Sigmoid colon (tissue), 7 donors: Measurements from ENCODE around the gene ZNF268. TPM values are rescaled to one million over a fixed set of nuclear protein-coding genes. Genes with fewer than 3 reads are reported as not detected.

Experiments used
- DNase-seq: peaks from one replicate; pipeline ENCODE4 v3.0.0-alpha.2; 2019
- H3K27ac ChIP-seq, 4 donors: fragments of 200-600 bp; sonication (generic); one replicate each; pipeline ENCODE4 v1.5.1; 2016 to 2019; ENCODE audit warnings: mild to moderate bottlenecking in 1 of 4
- H3K27me3 ChIP-seq, 3 donors: fragments of 200-600 bp; sonication (generic); one replicate each; pipeline ENCODE4 v1.5.1; 2019; ENCODE audit warnings: mild to moderate bottlenecking in 1 of 3
- H3K36me3 ChIP-seq, 4 donors: fragments of 200-600 bp; sonication (generic); one replicate each; pipeline ENCODE4 v1.5.1; 2016 to 2019
- H3K4me1 ChIP-seq, 4 donors: fragments of 200-600 bp; sonication (generic); one replicate each; pipeline ENCODE4 v1.5.1; 2017 to 2019
- H3K4me3 ChIP-seq, 4 donors: fragments of 200-600 bp; sonication (generic); one replicate each; pipeline ENCODE4 v1.5.1; 2017 to 2019; ENCODE audit warnings: mild to moderate bottlenecking in 2 of 4, moderate library complexity in 1 of 4
- H3K9me3 ChIP-seq, 4 donors: fragments of 200-600 bp in 3 of 4; sonication (generic) in 3 of 4; one replicate each; pipeline versions ENCODE4 v1.5.1 to v1.6.1; 2013 to 2019
- EP300 ChIP-seq, 4 donors: sonication (generic); formaldehyde crosslinking; IDR thresholded peaks; one replicate each; pipeline ENCODE4 v1.6.1; 2017; ENCODE audit warnings: antibody characterized with exemption in 4 of 4
- POLR2A ChIP-seq, 2 donors: fragments of 450-650 bp; IDR thresholded peaks; one replicate each; pipeline ENCODE4 v1.6.1; 2016; ENCODE audit warnings: antibody characterized with exemption in 2 of 2, mild to moderate bottlenecking in 2 of 2, moderate library complexity in 2 of 2
- POLR2AphosphoS5 ChIP-seq, 4 donors: sonication (generic); formaldehyde crosslinking; IDR thresholded peaks; one replicate each; pipeline ENCODE4 v1.6.1; 2017; ENCODE audit warnings: antibody characterized with exemption in 4 of 4
- WGBS, 2 donors: extraction: QIAGEN DNeasy Blood & Tissue Kit; methylation state at CpG; one replicate each; pipeline ENCODE4 v1.1.7; 2013; 5-methylcytosine and 5-hydroxymethylcytosine counted together
- intact Hi-C: fragments of 100-400 bp; cut with DNase I; formaldehyde crosslinking; loops from one replicate; pipeline ENCODE4 v1.15.1; 2023
- polyA plus RNA-seq, 3 donors: library from polyadenylated mRNA; stranded (reverse); fragments of 200-250 nt; gene quantifications; one replicate each; pipeline ENCODE4 v1.2.3, GENCODE V29; 2013
- total RNA-seq, 4 donors: library from RNA; depleted of rRNA; stranded (reverse); fragments of >200 nt; gene quantifications; one replicate each; pipeline ENCODE4 v1.1.0, GENCODE V29; 2016
- TF ChIP-seq, protein P1 (sequence below), 4 experiments: fragments of 450-650 bp in 3 of 4; fragments of 200-600 bp in 1 of 4; IDR thresholded peaks; one replicate each; pipeline ENCODE4 v1.5.1; 2016 to 2019; ENCODE audit warnings: antibody characterized with exemption in 4 of 4, mild to moderate bottlenecking in 3 of 4, moderate library complexity in 2 of 4
- donor health status: healthy with polysubstance abuse.
- donor health status: Bipolar disorder and iron deficiency.
- donor health status: healthy.

Gene ZNF268
- total and polyA plus RNA-seq, 7 donors: 2.8 to 21.9 (median 12.8) TPM

DNA sequence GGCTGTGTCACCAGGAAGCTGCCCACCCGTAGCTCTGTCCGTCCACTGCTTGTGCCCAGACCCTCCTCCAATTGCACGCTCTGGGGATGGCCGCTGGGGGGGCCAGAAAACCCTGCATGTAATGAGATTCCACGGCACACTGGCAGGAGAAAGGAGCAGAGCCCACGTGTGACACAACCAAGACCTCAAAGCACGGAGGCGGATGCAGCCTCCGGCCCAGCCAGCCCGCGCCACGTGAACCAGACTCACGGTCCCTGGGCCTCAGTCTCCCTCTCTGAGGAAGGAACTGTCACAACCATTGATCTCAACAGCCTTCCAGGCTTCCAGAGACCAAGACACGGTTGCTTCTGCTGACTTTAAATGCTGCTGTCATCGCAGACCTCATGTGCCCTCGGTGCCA lies 39.9 kb downstream of the ZNF268 start:
- Histone ChIP-seq H3K27me3 (no peaks in the 10 kb centered on the region), H3K4me1 (no peaks in the 10 kb centered on the region), H3K27ac (no peak overlapping the region), H3K9me3 (peaks cover 0 to 45% (median 9%) of the 10 kb centered on the region in 4 donors), H3K36me3 (no peaks in the 10 kb centered on the region), H3K4me3 (no peak overlapping the region)
- intact Hi-C loops: no loop called here
- DNase-seq: no peak
- 86 to 87% methylated on average over 16 of the region's 16 CpGs for WGBS, 2 donors
- TF ChIP-seq EP300 (IDR thresholded peaks at IDR 0.05) (no peak), POLR2AphosphoS5 (IDR thresholded peaks at IDR 0.05) (no peak), POLR2A (IDR thresholded peaks at IDR 0.05) (no peak)
- TF ChIP-seq, protein P1, sequence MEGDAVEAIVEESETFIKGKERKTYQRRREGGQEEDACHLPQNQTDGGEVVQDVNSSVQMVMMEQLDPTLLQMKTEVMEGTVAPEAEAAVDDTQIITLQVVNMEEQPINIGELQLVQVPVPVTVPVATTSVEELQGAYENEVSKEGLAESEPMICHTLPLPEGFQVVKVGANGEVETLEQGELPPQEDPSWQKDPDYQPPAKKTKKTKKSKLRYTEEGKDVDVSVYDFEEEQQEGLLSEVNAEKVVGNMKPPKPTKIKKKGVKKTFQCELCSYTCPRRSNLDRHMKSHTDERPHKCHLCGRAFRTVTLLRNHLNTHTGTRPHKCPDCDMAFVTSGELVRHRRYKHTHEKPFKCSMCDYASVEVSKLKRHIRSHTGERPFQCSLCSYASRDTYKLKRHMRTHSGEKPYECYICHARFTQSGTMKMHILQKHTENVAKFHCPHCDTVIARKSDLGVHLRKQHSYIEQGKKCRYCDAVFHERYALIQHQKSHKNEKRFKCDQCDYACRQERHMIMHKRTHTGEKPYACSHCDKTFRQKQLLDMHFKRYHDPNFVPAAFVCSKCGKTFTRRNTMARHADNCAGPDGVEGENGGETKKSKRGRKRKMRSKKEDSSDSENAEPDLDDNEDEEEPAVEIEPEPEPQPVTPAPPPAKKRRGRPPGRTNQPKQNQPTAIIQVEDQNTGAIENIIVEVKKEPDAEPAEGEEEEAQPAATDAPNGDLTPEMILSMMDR (IDR thresholded peaks at IDR 0.05): no peak

GRCh38 chr12:133222211-133222610 lies 40.9 kb downstream of the ZNF268 start:
- TF ChIP-seq POLR2AphosphoS5 (IDR thresholded peaks at IDR 0.05): no peak
- no peak for TF ChIP-seq POLR2A (IDR thresholded peaks at IDR 0.05)
- TF ChIP-seq, protein P1 (IDR thresholded peaks at IDR 0.05): no peak
- TF ChIP-seq EP300 (IDR thresholded peaks at IDR 0.05): no peak
- H3K27me3 ChIP-seq: no peaks in the 10 kb centered on the region
- no peaks in the 10 kb centered on the region for H3K4me1 ChIP-seq
- no peaks in the 10 kb centered on the region for H3K36me3 ChIP-seq
- intact Hi-C loops: no loop called here
- H3K9me3 ChIP-seq: peaks cover 0 to 36% (median 7%) of the 10 kb centered on the region in 4 donors
- no peak overlapping the region for H3K4me3 ChIP-seq
- no peak for DNase-seq
- no peak overlapping the region for H3K27ac ChIP-seq
- WGBS, 2 donors: 88 to 89% methylated on average over 10 of the region's 10 CpGs

- no peaks in the 10 kb centered on the region for H3K27me3 ChIP-seq
- H3K4me1 ChIP-seq: no peaks in the 10 kb centered on the region
- no peak for TF ChIP-seq POLR2A (IDR thresholded peaks at IDR 0.05)
- no peak overlapping the region for H3K4me3 ChIP-seq
- WGBS, 2 donors: 88 to 89% methylated on average over 4 of the region's 4 CpGs
- no peak overlapping the region for H3K27ac ChIP-seq
- H3K36me3 ChIP-seq: no peaks in the 10 kb centered on the region
- H3K9me3 ChIP-seq: peaks cover 0 to 14% (median 0%) of the 10 kb centered on the region in 4 donors
- intact Hi-C loops: no loop called here
- DNase-seq: no peak
Observed at GRCh38 chr12:133225527-133225926, 44.2 kb downstream of the ZNF268 start.

DNA sequence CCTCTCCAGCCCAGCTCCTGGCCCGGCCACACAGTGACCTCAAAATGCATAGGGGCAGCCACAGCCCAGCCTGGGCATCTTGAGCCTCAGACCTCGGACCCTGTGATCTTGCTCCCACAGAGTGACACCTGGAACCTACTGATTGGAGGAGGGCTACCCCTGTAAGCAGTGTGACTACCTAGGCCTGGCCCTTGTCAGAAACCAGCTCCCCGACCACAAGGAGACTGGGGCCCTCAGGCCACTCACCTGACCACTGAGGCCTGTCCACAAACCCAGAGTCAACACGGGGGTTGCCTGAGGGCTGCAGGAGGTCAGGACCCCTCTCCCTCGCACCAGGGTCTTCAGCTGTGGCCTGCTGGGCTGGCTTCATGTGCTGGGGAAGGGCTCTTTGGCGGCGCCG lies 45.4 kb downstream of the ZNF268 start:
- Histone ChIP-seq H3K36me3 (no peaks in the 10 kb centered on the region), H3K4me1 (no peaks in the 10 kb centered on the region), H3K9me3 (peaks cover 0 to 10% (median 0%) of the 10 kb centered on the region in 4 donors), H3K4me3 (no peak overlapping the region), H3K27ac (no peak overlapping the region), H3K27me3 (no peaks in the 10 kb centered on the region)
- no peak for DNase-seq
- intact Hi-C loops: no loop called here
- TF ChIP-seq, protein P1 (IDR thresholded peaks at IDR 0.05): no peak
- TF ChIP-seq POLR2AphosphoS5 (IDR thresholded peaks at IDR 0.05): no peak
- no peak for TF ChIP-seq EP300 (IDR thresholded peaks at IDR 0.05)
- TF ChIP-seq POLR2A (IDR thresholded peaks at IDR 0.05): no peak
- 75 to 84% methylated on average over 8 of the region's 8 CpGs for WGBS, 2 donors

GRCh38 chr12:133227281-133227852 lies 46.1 kb downstream of the ZNF268 start:
- 72 to 75% methylated on average over 7 of the region's 7 CpGs for WGBS, 2 donors
- Histone ChIP-seq H3K4me3 (no peak overlapping the region), H3K27me3 (no peaks in the 10 kb centered on the region), H3K4me1 (no peaks in the 10 kb centered on the region), H3K9me3 (peaks cover 0 to 6% (median 0%) of the 10 kb centered on the region in 4 donors), H3K27ac (no peak overlapping the region), H3K36me3 (no peaks in the 10 kb centered on the region)
- no peak for DNase-seq
- TF ChIP-seq POLR2AphosphoS5 (IDR thresholded peaks at IDR 0.05) (no peak), POLR2A (IDR thresholded peaks at IDR 0.05) (no peak), EP300 (IDR thresholded peaks at IDR 0.05) (no peak)
- TF ChIP-seq, protein P1 (IDR thresholded peaks at IDR 0.05): no peak
- intact Hi-C loops: no loop called here
